ENCODE results near the gene MRPL45. TPM values are rescaled to one million over a fixed set of nuclear protein-coding genes. Genes with fewer than 3 reads are reported as not detected.
A peak's percentile ranks its signal among the peaks of the same experiment; 100 is the strongest.

MRPL45 gene
- total and polyA plus RNA-seq, 4 donors: 16.3 to 36.0 (median 23.1) TPM

DNA sequence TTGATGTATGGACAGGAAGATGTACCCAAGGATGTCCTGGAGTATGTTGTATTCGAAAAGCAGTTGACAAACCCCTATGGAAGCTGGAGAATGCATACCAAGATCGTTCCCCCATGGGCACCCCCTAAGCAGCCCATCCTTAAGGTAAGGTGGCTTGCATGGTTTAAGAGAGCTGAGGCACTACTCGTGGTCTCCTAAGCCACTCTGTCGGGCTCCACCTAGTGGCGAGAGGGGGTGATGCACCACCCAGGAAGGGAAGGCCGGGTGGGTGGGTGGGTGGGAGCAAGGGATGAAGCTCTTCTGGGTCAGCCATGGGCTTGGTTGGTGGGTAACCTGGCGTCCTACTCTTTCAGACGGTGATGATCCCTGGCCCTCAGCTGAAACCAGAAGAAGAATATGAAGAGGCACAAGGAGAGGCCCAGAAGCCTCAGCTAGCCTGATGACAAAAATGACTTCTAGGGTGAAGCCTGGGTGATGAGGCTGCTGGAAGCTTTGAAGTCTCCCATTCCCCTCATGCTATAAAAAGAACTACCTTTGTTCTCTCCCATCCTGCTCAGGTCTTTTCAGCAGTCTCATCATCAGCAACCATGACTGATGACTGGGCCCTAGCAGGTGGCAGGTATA is 25.3 kb downstream of the MRPL45 start:
- no peak overlapping the region for H3K27ac ChIP-seq (ENCODE audit: low read depth in 1 of 2, low read length in 1 of 2)
- H3K9me3 ChIP-seq (ENCODE audit: control insufficient read depth in 4 of 4, insufficient read depth in 3 of 4, low read length in 3 of 4): no peaks in the 10 kb centered on the region
- 28 to 38% methylated on average over 8 of the region's 8 CpGs for WGBS, 2 donors
- no peak overlapping the region for H3K4me3 ChIP-seq
- no peak overlapping the region for H3K9ac ChIP-seq (ENCODE audit: insufficient read depth in 1 of 2, low read length in 2 of 2)
- H3K4me1 ChIP-seq (ENCODE audit: control insufficient read depth in 5 of 5, insufficient read depth in 5 of 5, low read length in 5 of 5): peaks cover 0 to 18% (median 0%) of the 10 kb centered on the region in 5 donors
- peaks cover 6 to 15% (median 10%) of the 10 kb centered on the region in 4 donors for H3K36me3 ChIP-seq (ENCODE audit: control insufficient read depth in 4 of 4, insufficient read depth in 4 of 4, low read length in 4 of 4)
- peak; percentile 51 to 59 (median 52) for DNase-seq
- TF ChIP-seq, protein P1, sequence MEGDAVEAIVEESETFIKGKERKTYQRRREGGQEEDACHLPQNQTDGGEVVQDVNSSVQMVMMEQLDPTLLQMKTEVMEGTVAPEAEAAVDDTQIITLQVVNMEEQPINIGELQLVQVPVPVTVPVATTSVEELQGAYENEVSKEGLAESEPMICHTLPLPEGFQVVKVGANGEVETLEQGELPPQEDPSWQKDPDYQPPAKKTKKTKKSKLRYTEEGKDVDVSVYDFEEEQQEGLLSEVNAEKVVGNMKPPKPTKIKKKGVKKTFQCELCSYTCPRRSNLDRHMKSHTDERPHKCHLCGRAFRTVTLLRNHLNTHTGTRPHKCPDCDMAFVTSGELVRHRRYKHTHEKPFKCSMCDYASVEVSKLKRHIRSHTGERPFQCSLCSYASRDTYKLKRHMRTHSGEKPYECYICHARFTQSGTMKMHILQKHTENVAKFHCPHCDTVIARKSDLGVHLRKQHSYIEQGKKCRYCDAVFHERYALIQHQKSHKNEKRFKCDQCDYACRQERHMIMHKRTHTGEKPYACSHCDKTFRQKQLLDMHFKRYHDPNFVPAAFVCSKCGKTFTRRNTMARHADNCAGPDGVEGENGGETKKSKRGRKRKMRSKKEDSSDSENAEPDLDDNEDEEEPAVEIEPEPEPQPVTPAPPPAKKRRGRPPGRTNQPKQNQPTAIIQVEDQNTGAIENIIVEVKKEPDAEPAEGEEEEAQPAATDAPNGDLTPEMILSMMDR (IDR thresholded peaks at IDR 0.05; ENCODE audit: control extremely low read depth, extremely low read depth): no peak
- H3K27me3 ChIP-seq (ENCODE audit: control insufficient read depth in 3 of 3, insufficient read depth in 3 of 3, low read length in 2 of 3): no peaks in the 10 kb centered on the region
- ATAC-seq (ENCODE audit: insufficient read depth, low FRiP score): peak; percentile 82

DNA sequence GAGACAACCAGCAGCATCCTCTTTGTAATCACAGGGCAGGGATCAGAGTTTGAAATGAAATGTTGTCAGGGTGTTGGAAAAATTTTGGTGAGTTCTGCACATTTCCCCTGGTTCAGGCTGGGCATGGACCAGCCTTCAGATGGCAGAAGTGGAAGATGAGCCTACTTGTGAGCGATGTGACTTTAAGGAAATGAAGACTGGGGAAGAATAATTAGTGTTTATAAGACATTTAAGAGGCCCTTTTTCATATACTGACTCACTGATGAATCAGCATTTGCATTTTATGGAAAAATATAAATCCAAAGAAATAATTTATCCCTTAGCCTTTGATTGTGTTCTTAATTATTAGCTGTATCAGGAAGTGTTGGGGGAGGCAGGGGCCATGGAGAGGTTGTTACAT is 25.9 kb downstream of the MRPL45 start:
- Histone ChIP-seq H3K27me3 (ENCODE audit: control insufficient read depth in 3 of 3, insufficient read depth in 3 of 3, low read length in 2 of 3) (no peaks in the 10 kb centered on the region), H3K9ac (ENCODE audit: insufficient read depth in 1 of 2, low read length in 2 of 2) (no peak overlapping the region), H3K27ac (ENCODE audit: low read depth in 1 of 2, low read length in 1 of 2) (no peak overlapping the region), H3K4me3 (no peak overlapping the region), H3K9me3 (ENCODE audit: control insufficient read depth in 4 of 4, insufficient read depth in 3 of 4, low read length in 3 of 4) (no peaks in the 10 kb centered on the region), H3K4me1 (ENCODE audit: control insufficient read depth in 5 of 5, insufficient read depth in 5 of 5, low read length in 5 of 5) (peaks cover 0 to 18% (median 0%) of the 10 kb centered on the region in 5 donors), H3K36me3 (ENCODE audit: control insufficient read depth in 4 of 4, insufficient read depth in 4 of 4, low read length in 4 of 4) (peaks cover 5 to 15% (median 10%) of the 10 kb centered on the region in 4 donors)
- DNase-seq: no peak
- no peak for ATAC-seq (ENCODE audit: insufficient read depth, low FRiP score)
- TF ChIP-seq, protein P1 (IDR thresholded peaks at IDR 0.05; ENCODE audit: control extremely low read depth, extremely low read depth): no peak
- WGBS, 2 donors: 100% methylated on average over 1 of the region's 1 CpG

DNA sequence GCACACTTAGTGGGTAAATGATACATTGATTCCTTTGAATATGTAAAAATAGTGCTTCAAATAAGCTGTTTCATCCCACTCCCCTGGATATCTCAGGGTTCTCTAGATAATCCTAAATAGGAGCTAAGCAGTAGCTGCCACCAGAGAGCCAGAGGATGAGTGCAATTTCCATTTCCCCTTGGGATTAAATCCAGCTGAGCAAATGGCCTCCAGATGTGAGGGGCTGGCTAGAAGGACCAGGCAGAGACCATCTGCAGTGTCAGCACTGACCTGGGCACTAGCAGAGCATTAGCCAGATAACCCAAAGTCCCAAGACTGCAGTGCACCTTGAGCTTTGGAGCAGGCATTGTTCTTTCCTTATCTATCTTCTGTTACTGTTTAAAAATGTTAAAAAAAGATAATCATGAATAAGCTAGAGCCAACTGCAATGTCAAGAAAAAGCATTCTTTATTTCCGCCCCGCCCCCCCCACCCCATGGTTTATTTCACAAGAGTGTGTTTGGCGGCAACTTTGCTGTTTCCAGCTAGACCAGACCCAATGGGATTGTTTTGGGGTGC is 27.3 kb downstream of the MRPL45 start:
- Histone ChIP-seq H3K9me3 (ENCODE audit: control insufficient read depth in 4 of 4, insufficient read depth in 3 of 4, low read length in 3 of 4) (no peaks in the 10 kb centered on the region), H3K4me3 (no peak overlapping the region), H3K27ac (ENCODE audit: low read depth in 1 of 2, low read length in 1 of 2) (no peak overlapping the region), H3K9ac (ENCODE audit: insufficient read depth in 1 of 2, low read length in 2 of 2) (no peak overlapping the region), H3K36me3 (ENCODE audit: control insufficient read depth in 4 of 4, insufficient read depth in 4 of 4, low read length in 4 of 4) (peaks cover 5 to 15% (median 10%) of the 10 kb centered on the region in 4 donors), H3K4me1 (ENCODE audit: control insufficient read depth in 5 of 5, insufficient read depth in 5 of 5, low read length in 5 of 5) (peaks cover 0 to 18% (median 0%) of the 10 kb centered on the region in 5 donors), H3K27me3 (ENCODE audit: control insufficient read depth in 3 of 3, insufficient read depth in 3 of 3, low read length in 2 of 3) (no peaks in the 10 kb centered on the region)
- TF ChIP-seq, protein P1 (IDR thresholded peaks at IDR 0.05; ENCODE audit: control extremely low read depth, extremely low read depth): no peak
- WGBS, 2 donors: 64 to 83% methylated on average over 3 of the region's 3 CpGs
- ATAC-seq (ENCODE audit: insufficient read depth, low FRiP score) (no peak), DNase-seq (peak in 1 of 3 donors; percentile 14)

Measured in lung (tissue), 12 donors.